GM12878 (cell line): ENCODE data around the gene IGF1R. TPM values are rescaled to one million over a fixed set of nuclear protein-coding genes. Genes with fewer than 3 reads are reported as not detected.

ENCODE experiments used
- CBFB ChIP-seq: IDR thresholded peaks from 2 replicates; pipeline ENCODE4 v1.6.1; 2016; ENCODE audit warnings: antibody characterized with exemption, low read depth
- GABPA ChIP-seq: IDR thresholded peaks from 2 replicates; pipeline ENCODE4 v1.6.1; 2014; ENCODE audit warnings: antibody characterized with exemption, low read depth, mild to moderate bottlenecking, inconsistent platforms
- GATAD2B ChIP-seq: fragments of 450-650 bp; conservative IDR thresholded peaks from 2 replicates; pipeline ENCODE4 v1.6.1; 2017; ENCODE audit warnings: low read depth, mild to moderate bottlenecking, moderate library complexity
- IKZF1 ChIP-seq: fragments of 450-650 bp; conservative IDR thresholded peaks from 2 replicates; pipeline ENCODE4 v1.6.1; 2017; ENCODE audit warnings: antibody characterized with exemption, mild to moderate bottlenecking
- NR2C1 ChIP-seq: fragments of 450-650 bp; IDR thresholded peaks from 2 replicates; pipeline ENCODE4 v1.6.1; 2017; ENCODE audit warnings: antibody characterized with exemption, mild to moderate bottlenecking, moderate library complexity
- POU2F2 ChIP-seq: IDR thresholded peaks from 3 replicates; pipeline ENCODE4 v1.6.1; 2011; ENCODE audit warnings: low read depth, mild to moderate bottlenecking, low read length, borderline replicate concordance
- SMC3 ChIP-seq: IDR thresholded peaks from 2 replicates; pipeline ENCODE4 v1.6.1; 2011; ENCODE audit warnings: low read length, improper control_type of control experiment, borderline replicate concordance
- SUPT20H ChIP-seq: IDR thresholded peaks from 2 replicates; pipeline ENCODE4 v1.6.1; 2011; ENCODE audit warnings: low read depth, mild to moderate bottlenecking, low read length, moderate library complexity, borderline replicate concordance; ENCODE audit not compliant: control insufficient read depth
- YY1 ChIP-seq: IDR thresholded peaks from 2 replicates; pipeline ENCODE4 v1.6.1; 2011; ENCODE audit warnings: low read depth, mild to moderate bottlenecking, low read length
- polyA plus RNA-seq, 11 experiments: library from polyadenylated mRNA; depleted of rRNA in 4 of 11; unstranded in 6 of 11; stranded (reverse) in 5 of 11; fragments of >200 nt; fragmentation: Nextera tagmentation in 4 of 11; fragmentation: Illumina TruSeq in 1 of 11; extraction: Ambion mirVana in 4 of 11; extraction: Trizol in 1 of 11; gene quantifications; 1 replicate in 1 of 11; 2 replicates in 10 of 11; pipeline versions ENCODE4 v1.2.1 to v1.2.3, GENCODE V29; 2011 to 2016; ENCODE audit warnings: inconsistent platforms in 2 of 11, missing spikeins in 2 of 11, low read depth in 1 of 11
- total RNA-seq, 4 experiments: library from RNA; depleted of rRNA in 3 of 4; stranded (reverse); fragments of >200 nt in 3 of 4; fragmentation: Illumina TruSeq in 1 of 4; extraction: Trizol in 1 of 4; gene quantifications; 2 replicates each; pipeline versions ENCODE4 v1.2.1 to v1.2.3, GENCODE V29; 2013 to 2021
- TF ChIP-seq, protein P1 (sequence below): fragments of 450-650 bp; conservative IDR thresholded peaks from 2 replicates; pipeline ENCODE4 v1.6.1; 2017; ENCODE audit warnings: mild to moderate bottlenecking, moderate library complexity
- TF ChIP-seq, protein P2 (sequence below): fragments of 450-650 bp; IDR thresholded peaks from 2 replicates; pipeline ENCODE4 v1.6.1; 2017; ENCODE audit warnings: mild to moderate bottlenecking, moderate library complexity
- TF ChIP-seq, protein P3 (sequence below): fragments of 450-650 bp; IDR thresholded peaks from 2 replicates; pipeline ENCODE4 v1.6.1; 2017; ENCODE audit warnings: borderline replicate concordance

IGF1R gene
- total and polyA plus RNA-seq, 10 of the 15 experiments (the other 5 are each of a cell fraction or from before 2014, with no cell fraction given), result 0.03 to 2.7 (median 0.66) TPM

DNA sequence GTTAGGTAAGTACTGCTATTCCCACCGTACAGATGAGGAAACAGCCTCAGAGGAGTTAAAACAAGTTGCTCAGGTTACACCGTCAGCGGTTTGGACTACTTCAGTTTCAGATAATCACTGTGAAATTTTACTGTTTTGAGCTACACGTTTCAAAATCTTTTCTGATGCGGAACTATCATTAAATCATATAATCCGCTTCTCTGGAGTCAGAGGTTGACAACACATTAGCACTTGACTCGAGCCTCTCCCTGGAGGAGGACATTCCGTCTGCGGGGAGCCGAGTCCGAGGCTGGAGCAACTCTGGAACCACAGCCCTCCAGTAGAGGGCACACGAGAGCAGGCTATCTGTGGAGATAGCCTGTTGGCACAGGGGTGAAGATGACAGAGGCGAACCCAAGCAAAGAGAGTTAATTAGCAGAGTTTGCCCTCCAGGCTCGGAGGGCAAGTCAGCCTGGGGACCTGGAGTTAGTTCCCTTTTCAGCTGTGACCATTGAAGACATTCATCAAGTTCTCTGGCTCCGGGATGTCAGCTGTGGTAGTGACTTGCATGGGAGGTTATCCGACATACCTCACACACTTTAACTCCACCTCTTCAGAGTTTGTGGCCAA lies 131.2 kb downstream of the IGF1R start (continued):
- TF ChIP-seq, protein P1, sequence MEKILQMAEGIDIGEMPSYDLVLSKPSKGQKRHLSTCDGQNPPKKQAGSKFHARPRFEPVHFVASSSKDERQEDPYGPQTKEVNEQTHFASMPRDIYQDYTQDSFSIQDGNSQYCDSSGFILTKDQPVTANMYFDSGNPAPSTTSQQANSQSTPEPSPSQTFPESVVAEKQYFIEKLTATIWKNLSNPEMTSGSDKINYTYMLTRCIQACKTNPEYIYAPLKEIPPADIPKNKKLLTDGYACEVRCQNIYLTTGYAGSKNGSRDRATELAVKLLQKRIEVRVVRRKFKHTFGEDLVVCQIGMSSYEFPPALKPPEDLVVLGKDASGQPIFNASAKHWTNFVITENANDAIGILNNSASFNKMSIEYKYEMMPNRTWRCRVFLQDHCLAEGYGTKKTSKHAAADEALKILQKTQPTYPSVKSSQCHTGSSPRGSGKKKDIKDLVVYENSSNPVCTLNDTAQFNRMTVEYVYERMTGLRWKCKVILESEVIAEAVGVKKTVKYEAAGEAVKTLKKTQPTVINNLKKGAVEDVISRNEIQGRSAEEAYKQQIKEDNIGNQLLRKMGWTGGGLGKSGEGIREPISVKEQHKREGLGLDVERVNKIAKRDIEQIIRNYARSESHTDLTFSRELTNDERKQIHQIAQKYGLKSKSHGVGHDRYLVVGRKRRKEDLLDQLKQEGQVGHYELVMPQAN, result no peak
- TF ChIP-seq IKZF1 (0 out of 2 replicates have a peak, but pooled peaks have one; percentile 14), GABPA (no peak), CBFB (no peak), SUPT20H (no peak), POU2F2 (peak; percentile 20; the same call in 1 of the 3 replicates), NR2C1 (no peak), GATAD2B (no peak), YY1 (0 out of 2 replicates have a peak, but pooled peaks have one; percentile 57), SMC3 (peak; percentile 80)
- TF ChIP-seq, protein P2, sequence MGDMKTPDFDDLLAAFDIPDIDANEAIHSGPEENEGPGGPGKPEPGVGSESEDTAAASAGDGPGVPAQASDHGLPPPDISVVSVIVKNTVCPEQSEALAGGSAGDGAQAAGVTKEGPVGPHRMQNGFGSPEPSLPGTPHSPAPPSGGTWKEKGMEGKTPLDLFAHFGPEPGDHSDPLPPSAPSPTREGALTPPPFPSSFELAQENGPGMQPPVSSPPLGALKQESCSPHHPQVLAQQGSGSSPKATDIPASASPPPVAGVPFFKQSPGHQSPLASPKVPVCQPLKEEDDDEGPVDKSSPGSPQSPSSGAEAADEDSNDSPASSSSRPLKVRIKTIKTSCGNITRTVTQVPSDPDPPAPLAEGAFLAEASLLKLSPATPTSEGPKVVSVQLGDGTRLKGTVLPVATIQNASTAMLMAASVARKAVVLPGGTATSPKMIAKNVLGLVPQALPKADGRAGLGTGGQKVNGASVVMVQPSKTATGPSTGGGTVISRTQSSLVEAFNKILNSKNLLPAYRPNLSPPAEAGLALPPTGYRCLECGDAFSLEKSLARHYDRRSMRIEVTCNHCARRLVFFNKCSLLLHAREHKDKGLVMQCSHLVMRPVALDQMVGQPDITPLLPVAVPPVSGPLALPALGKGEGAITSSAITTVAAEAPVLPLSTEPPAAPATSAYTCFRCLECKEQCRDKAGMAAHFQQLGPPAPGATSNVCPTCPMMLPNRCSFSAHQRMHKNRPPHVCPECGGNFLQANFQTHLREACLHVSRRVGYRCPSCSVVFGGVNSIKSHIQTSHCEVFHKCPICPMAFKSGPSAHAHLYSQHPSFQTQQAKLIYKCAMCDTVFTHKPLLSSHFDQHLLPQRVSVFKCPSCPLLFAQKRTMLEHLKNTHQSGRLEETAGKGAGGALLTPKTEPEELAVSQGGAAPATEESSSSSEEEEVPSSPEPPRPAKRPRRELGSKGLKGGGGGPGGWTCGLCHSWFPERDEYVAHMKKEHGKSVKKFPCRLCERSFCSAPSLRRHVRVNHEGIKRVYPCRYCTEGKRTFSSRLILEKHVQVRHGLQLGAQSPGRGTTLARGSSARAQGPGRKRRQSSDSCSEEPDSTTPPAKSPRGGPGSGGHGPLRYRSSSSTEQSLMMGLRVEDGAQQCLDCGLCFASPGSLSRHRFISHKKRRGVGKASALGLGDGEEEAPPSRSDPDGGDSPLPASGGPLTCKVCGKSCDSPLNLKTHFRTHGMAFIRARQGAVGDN, result no peak
- TF ChIP-seq, protein P3, sequence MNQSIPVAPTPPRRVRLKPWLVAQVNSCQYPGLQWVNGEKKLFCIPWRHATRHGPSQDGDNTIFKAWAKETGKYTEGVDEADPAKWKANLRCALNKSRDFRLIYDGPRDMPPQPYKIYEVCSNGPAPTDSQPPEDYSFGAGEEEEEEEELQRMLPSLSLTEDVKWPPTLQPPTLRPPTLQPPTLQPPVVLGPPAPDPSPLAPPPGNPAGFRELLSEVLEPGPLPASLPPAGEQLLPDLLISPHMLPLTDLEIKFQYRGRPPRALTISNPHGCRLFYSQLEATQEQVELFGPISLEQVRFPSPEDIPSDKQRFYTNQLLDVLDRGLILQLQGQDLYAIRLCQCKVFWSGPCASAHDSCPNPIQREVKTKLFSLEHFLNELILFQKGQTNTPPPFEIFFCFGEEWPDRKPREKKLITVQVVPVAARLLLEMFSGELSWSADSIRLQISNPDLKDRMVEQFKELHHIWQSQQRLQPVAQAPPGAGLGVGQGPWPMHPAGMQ, result no peak
- TF ChIP-seq, all 136 proteins: peak for 11
